ENCODE measurements around the gene SETD5.

The SETD5 gene

GRCh38 chr3:9474482-9474881 is 77.1 kb downstream of the SETD5 start:
- TF ChIP-seq TAF1 (IDR thresholded peaks at IDR 0.05; ENCODE audit: low read depth) = no peak
- no peak for TF ChIP-seq TCF12 (IDR thresholded peaks at IDR 0.05; ENCODE audit: low read depth)
- TF ChIP-seq RAD21 (IDR thresholded peaks at IDR 0.05; ENCODE audit: low read depth) = no peak
- TF ChIP-seq YY1 (IDR thresholded peaks at IDR 0.05; ENCODE audit: low read depth) = no peak
- TF ChIP-seq NFIC (IDR thresholded peaks at IDR 0.05) = no peak
- TF ChIP-seq FOXM1 (IDR thresholded peaks at IDR 0.05; ENCODE audit: borderline replicate concordance, low read depth) = no peak
- TF ChIP-seq TEAD4 (IDR thresholded peaks at IDR 0.05) = no peak
- no peak for TF ChIP-seq EGR1 (IDR thresholded peaks at IDR 0.05)
- TF ChIP-seq EP300 (IDR thresholded peaks at IDR 0.05; ENCODE audit: borderline replicate concordance) = no peak
- TF ChIP-seq ZBTB7A (IDR thresholded peaks at IDR 0.05; ENCODE audit: low read depth) = no peak
- TF ChIP-seq, protein P1, sequence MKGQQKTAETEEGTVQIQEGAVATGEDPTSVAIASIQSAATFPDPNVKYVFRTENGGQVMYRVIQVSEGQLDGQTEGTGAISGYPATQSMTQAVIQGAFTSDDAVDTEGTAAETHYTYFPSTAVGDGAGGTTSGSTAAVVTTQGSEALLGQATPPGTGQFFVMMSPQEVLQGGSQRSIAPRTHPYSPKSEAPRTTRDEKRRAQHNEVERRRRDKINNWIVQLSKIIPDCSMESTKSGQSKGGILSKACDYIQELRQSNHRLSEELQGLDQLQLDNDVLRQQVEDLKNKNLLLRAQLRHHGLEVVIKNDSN (IDR thresholded peaks at IDR 0.05) = no peak
- TF ChIP-seq, protein P2, sequence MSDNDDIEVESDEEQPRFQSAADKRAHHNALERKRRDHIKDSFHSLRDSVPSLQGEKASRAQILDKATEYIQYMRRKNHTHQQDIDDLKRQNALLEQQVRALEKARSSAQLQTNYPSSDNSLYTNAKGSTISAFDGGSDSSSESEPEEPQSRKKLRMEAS (IDR thresholded peaks at IDR 0.05) = no peak
- TF ChIP-seq, protein P3, sequence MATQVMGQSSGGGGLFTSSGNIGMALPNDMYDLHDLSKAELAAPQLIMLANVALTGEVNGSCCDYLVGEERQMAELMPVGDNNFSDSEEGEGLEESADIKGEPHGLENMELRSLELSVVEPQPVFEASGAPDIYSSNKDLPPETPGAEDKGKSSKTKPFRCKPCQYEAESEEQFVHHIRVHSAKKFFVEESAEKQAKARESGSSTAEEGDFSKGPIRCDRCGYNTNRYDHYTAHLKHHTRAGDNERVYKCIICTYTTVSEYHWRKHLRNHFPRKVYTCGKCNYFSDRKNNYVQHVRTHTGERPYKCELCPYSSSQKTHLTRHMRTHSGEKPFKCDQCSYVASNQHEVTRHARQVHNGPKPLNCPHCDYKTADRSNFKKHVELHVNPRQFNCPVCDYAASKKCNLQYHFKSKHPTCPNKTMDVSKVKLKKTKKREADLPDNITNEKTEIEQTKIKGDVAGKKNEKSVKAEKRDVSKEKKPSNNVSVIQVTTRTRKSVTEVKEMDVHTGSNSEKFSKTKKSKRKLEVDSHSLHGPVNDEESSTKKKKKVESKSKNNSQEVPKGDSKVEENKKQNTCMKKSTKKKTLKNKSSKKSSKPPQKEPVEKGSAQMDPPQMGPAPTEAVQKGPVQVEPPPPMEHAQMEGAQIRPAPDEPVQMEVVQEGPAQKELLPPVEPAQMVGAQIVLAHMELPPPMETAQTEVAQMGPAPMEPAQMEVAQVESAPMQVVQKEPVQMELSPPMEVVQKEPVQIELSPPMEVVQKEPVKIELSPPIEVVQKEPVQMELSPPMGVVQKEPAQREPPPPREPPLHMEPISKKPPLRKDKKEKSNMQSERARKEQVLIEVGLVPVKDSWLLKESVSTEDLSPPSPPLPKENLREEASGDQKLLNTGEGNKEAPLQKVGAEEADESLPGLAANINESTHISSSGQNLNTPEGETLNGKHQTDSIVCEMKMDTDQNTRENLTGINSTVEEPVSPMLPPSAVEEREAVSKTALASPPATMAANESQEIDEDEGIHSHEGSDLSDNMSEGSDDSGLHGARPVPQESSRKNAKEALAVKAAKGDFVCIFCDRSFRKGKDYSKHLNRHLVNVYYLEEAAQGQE (IDR thresholded peaks at IDR 0.05; ENCODE audit: low read depth) = no peak
- TF ChIP-seq CREB1 (IDR thresholded peaks at IDR 0.05; ENCODE audit: low read depth) = no peak
- TF ChIP-seq CEBPB (IDR thresholded peaks at IDR 0.05) = no peak

DNA sequence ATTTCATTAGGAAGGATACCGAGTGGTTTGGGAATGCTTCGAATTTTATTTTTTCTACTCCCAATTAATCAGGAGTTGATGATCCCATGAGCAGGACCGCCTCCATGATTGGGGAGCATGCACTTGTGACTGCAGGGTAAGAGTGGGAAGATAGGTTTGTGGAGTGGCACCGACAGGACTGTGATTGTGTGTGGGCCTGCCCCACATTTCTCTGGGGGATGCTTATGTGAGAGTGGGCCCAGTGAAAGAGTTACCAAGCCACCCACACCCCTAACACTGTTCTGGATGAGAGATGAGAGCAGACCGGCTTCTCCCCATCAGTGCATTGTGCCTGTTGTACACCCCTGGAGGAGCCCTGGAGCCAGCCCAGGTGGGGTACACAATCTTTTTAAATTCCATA is 79.5 kb downstream of the SETD5 start:
- TF ChIP-seq, protein P3 (IDR thresholded peaks at IDR 0.05; ENCODE audit: low read depth) = no peak
- TF ChIP-seq RAD21 (IDR thresholded peaks at IDR 0.05; ENCODE audit: low read depth) (no peak), CEBPB (IDR thresholded peaks at IDR 0.05) (no peak), EP300 (IDR thresholded peaks at IDR 0.05; ENCODE audit: borderline replicate concordance) (no peak), YY1 (IDR thresholded peaks at IDR 0.05; ENCODE audit: low read depth) (no peak)
- TF ChIP-seq, protein P1 (IDR thresholded peaks at IDR 0.05) = no peak

GRCh38 chr3:9480265-9480664 is 82.8 kb downstream of the SETD5 start:
- no peak for TF ChIP-seq EGR1 (IDR thresholded peaks at IDR 0.05)
- TF ChIP-seq, protein P1 (IDR thresholded peaks at IDR 0.05) = no peak
- no peak for TF ChIP-seq TCF12 (IDR thresholded peaks at IDR 0.05; ENCODE audit: low read depth)
- TF ChIP-seq CEBPB (IDR thresholded peaks at IDR 0.05) = no peak
- TF ChIP-seq FOXM1 (IDR thresholded peaks at IDR 0.05; ENCODE audit: borderline replicate concordance, low read depth) = no peak
- no peak for TF ChIP-seq YY1 (IDR thresholded peaks at IDR 0.05; ENCODE audit: low read depth)
- no peak for TF ChIP-seq RAD21 (IDR thresholded peaks at IDR 0.05; ENCODE audit: low read depth)
- TF ChIP-seq EP300 (IDR thresholded peaks at IDR 0.05; ENCODE audit: borderline replicate concordance) = no peak
- TF ChIP-seq, protein P3 (IDR thresholded peaks at IDR 0.05; ENCODE audit: low read depth) = no peak
- TF ChIP-seq ZBTB7A (IDR thresholded peaks at IDR 0.05; ENCODE audit: low read depth) = no peak
- TF ChIP-seq, protein P2 (IDR thresholded peaks at IDR 0.05) = no peak
- no peak for TF ChIP-seq NFIC (IDR thresholded peaks at IDR 0.05)
- TF ChIP-seq CREB1 (IDR thresholded peaks at IDR 0.05; ENCODE audit: low read depth) = no peak

GRCh38 chr3:9485248-9485647 is 87.8 kb downstream of the SETD5 start:
- TF ChIP-seq CEBPB (IDR thresholded peaks at IDR 0.05) (no peak), ZBTB7A (IDR thresholded peaks at IDR 0.05; ENCODE audit: low read depth) (no peak), NFIC (IDR thresholded peaks at IDR 0.05) (no peak), TAF1 (IDR thresholded peaks at IDR 0.05; ENCODE audit: low read depth) (no peak), YY1 (IDR thresholded peaks at IDR 0.05; ENCODE audit: low read depth) (no peak), RAD21 (IDR thresholded peaks at IDR 0.05; ENCODE audit: low read depth) (no peak), FOXM1 (IDR thresholded peaks at IDR 0.05; ENCODE audit: borderline replicate concordance, low read depth) (no peak), TEAD4 (IDR thresholded peaks at IDR 0.05) (no peak), CREB1 (IDR thresholded peaks at IDR 0.05; ENCODE audit: low read depth) (no peak), TCF12 (IDR thresholded peaks at IDR 0.05; ENCODE audit: low read depth) (no peak), EP300 (IDR thresholded peaks at IDR 0.05; ENCODE audit: borderline replicate concordance) (no peak), EGR1 (IDR thresholded peaks at IDR 0.05) (no peak)
- TF ChIP-seq, protein P2 (IDR thresholded peaks at IDR 0.05) = no peak
- TF ChIP-seq, protein P3 (IDR thresholded peaks at IDR 0.05; ENCODE audit: low read depth) = no peak
- TF ChIP-seq, protein P1 (IDR thresholded peaks at IDR 0.05) = no peak
